NCI-H510A (cell line): Measurements from ENCODE around the gene OSBPL10.
"Not testable (repeated sequence)": the region's sequence is repeated elsewhere in the genome, so short reads cannot be mapped to it uniquely, and the experiment has no call there.

Experiments used
- DNase-seq: peaks from one replicate; lab custom pipeline; 2025; lab: John Stamatoyannopoulos, UW

OSBPL10 gene

DNA sequence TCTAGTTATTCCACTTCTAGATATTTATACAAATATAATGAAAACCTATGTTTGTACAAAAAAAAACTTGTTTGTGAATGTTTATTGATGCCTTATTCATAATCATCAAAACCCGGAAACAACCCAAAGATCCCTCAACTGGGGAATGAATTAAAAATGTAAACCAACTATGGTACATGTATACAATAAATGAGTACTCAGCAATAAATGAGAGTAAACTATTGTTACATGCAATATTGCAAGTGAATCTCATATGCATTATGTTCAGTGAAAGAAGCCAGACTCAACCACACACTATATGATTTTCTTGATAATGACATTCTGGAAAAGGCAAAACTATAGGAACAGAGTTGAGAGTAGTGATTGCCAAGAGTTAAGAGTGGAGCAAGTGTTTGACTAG, 12.8 kb upstream of the OSBPL10 start:
- no peak for DNase-seq

DNA sequence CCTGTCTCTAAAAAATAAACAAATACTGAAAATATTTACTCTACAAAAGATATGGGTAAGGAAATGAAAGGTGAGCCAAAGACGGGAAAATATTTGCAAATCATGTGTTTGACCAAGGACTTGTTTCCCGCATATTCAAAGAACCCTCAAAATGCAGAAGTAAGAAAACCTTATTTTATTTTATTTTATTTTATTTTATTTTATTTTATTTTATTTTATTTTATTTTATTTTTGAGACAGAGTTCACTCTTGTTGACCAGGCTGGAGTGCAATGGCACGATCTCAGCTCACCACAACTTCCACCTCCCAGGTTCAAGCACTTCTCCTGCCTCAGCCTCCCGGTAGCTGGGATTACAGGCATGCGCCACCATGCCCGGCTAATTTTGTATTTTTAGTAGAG, 11.9 kb upstream of the OSBPL10 start:
- DNase-seq: not testable (repeated sequence)

DNA sequence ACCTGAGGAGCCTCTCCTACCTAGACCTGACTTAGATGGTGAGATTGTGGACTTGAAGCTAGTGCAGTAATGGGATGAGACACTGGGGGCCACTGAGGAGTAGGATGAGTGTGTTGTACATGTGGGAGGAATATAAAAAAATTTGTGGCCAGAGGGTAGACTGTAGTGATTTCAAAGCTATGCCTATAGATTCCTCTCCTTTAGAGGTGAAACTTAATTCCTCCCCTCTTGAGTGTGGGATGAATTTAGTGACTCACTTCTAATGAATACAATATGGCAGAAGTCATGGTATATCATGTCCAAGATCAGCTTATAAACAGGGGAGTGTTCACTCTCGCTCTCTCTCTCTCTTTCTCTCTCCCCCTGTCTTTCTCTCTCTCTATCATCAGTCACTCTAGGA, 7.2 kb upstream of the OSBPL10 start:
- no peak for DNase-seq

DNA sequence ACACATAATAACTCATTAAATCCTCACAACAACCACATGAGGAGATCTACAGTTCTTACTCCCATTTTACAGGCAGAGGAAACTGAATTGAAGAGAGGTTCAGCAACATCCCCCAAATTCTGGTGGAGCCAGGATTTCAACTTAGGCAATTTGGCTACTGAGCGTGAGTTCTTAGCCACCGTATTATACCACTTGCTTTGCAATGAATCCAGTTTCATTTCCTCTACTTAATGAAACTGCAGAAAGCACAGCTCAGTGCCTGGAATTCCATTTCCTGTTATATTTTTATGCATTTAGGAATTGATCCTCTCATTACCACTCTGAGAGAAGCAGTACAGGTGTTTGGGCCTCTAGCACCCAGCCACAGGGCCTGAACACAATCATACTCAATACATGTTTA, 4.8 kb upstream of the OSBPL10 start:
- DNase-seq: no peak

DNA sequence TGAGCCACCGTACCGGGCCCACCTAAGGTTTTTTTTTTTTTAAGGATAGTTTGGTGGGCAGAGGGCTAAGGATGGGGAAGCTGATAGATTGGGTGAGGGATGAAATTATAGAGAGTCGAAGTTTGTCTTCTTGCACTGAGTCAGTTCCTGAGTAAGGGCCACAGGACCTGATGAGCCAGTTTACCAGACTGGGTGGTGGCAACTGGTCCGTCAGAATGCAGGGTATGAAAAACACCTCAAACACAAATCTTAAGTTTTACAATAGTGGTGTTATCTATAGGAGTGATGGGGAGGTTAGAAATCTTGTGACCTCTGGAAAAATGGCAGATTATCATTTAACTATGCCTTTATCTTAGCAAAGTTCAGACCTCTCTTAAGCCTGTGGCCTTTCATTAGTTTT, 3.3 kb upstream of the OSBPL10 start:
- DNase-seq: no peak

DNA sequence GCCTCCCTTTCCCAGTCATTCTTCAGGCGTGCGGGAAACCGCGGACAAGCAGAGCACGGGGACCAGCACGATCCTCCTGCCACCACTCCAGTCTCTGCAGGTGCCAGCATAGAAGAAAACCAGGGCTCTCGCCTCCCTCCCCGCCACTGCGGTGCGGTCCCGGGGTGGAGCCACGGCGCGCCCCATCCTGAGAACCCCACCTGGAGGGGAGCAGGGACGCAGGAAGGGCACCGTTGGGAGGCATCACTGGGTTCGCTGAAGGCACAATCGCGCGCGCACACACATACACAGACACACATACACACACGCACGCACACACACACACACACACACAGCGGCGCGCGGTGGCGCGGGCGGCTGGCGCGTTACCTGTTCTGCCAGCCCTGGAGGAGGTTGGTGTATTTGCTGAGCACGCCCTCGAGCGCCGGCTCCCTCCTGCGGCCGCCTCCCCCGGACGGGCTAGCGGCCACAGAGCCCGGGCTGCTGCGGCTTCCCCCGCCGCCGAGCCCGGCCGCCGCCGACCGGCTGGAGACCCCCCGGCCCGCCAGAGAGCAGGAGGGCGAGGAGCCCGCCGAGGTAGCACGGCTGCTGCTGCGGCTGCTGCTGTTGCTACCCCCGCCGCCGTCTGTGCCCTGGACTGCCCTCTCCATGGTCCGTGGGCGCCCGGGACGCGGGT, 394 bp downstream of the OSBPL10 start:
- DNase-seq: peak; percentile 41

DNA sequence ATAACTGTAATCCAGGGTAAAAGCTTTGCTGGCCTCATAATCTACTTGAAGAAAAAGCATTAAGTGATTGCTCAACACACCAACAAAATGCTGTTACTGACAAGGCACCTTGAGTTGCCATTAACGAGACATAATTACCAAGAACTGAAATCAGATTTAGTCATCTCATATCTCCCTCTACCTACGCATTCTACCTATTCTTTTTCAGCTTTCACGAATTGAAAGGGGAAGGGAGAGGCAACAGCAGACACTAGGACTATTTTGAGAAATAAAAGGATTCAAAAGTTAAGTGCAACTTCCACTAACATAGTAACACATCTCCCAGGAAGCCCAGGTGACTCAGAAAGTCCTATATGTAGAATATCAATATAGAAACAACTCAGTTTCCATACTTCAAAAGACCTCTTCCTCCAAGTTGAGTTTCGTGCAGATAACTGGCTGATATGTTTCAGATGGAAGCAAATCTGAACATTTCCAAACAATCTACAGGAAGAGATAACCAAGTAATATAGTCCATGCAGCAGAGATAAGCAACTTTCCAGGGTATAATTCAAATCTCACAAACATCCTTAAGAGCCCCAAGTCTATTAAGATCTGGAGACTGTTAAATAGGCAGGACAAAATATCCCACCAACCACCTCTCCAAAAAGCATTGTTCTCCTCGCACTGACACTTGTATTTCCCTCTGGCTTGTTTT, 1.9 kb downstream of the OSBPL10 start:
- DNase-seq: no peak

DNA sequence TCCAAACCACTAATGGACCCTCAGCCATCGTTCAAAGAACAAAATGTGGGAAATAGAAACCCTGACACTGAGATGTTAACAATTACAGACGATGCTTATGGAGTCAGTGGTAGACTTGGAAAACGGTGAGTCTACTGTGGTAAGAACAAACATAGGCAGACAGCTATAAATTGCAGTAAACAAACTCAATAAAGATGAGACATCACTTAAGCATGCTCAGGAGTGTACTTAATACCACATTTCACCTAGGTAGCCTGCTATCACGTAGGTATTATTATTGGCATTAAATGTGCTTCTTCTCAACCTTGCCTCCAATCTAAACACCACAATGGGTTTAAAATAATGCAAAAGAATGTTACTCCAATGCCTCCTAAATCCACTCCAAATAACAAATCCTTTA, 2.5 kb downstream of the OSBPL10 start:
- no peak for DNase-seq

DNA sequence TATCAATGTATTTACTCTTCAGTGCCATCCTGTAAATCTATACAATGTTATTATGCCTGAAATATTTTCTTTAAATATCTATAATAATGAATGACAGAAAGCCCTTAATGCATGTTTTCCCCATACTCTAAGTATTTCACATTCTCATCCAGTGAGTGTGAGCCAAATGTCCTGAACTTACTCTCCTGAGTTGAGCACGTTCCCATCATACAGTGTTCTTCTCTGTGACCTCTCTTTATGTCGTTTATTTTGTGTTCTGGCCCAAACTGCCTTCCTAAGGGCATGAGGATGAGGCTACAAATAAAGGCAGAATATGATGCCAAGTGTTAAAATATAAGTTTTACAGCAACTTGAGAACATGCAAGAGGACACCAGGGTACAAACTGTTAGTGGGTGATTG, 3.3 kb downstream of the OSBPL10 start:
- DNase-seq: no peak

DNA sequence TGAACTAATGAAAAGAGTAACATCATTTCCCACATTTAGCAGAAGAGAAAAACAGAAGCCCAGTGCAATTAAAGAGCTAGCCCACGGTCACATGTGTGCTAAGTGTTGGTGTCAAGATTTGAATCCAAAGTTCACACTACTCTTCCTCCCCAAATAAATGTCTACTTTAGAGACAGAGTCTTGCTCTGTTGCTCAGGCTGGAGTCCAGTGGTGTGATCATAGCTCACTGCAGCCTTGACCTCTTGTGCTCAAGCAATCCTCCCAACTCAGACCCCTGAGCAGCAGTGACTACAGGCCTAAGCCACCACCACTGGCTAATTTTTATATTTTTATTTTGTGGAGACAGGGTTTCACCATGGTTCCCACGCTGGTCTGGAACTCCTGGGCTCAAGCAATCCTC, 4.8 kb downstream of the OSBPL10 start:
- DNase-seq: no peak

DNA sequence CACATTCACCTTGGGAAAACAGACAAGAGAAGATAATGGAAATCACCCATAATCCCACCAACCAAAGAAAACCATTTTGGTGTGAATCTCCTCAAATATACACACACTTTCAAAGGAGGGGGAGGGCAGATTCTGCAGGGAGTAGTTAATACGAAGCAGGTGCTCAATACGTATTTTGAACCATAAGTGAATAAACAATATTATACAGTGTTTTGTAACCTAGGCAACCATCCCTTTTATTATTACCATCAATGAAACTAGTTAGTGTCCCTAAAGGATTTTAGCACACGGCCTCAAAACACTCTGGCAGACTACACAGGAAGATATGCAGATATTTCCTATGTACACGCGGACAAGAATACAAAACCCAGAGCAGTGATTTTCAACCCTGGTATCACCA, 6.1 kb downstream of the OSBPL10 start:
- no peak for DNase-seq

DNA sequence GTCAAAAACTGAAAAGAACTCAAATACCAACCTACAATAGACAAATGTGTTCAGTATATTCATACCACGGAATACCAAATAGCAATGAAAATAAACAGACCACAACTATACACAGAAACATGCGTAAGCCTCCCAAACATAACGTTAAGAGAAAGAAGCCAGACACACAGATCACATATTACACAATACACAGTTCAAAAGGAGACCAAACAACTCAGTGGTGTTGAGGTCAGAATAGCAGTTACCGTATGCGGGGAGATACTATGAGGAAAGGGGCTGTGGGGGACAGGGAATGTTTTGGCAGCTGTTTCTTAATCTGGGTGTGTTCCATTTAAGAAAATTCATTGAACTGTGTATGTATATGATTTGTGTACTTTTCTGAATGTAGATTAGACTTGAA, 6.6 kb downstream of the OSBPL10 start:
- no peak for DNase-seq

DNA sequence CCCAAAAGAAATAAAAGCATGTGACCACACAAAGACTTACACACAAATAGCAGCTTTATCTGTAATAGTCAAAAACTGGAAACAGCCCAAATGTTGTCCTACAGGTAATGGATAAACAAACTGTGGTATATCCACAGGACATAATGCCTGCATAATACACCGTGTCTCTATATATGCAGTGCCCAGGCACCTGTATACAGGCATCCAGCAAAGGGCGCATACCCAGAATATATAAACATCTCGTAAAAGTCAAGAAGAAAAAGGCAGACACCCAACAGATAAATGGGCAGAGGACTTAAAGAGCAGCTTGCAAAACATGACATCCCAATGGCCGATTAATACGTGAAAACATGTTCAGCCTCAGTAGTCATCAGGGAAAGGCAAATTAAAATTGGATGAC, 7.2 kb downstream of the OSBPL10 start:
- no peak for DNase-seq

DNA sequence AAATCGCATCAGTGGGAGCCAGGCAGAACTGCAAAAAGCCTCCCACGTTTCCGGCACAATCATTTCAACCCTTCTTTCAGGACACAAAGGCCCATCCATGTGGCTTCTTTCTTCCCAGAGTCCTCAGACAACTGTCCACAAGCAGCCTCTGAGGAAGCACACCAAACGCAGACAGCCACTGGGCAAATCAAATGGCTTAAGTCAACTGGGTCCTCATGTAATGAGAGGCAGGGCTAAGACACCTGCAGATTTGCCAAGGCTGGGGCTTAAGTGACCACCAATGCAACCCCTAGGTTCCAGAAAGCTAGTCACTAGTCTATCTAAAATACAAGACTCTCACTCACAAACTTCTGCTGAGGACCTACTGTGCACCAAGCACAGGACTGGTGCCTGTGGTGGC, 8.0 kb downstream of the OSBPL10 start:
- DNase-seq: no peak

DNA sequence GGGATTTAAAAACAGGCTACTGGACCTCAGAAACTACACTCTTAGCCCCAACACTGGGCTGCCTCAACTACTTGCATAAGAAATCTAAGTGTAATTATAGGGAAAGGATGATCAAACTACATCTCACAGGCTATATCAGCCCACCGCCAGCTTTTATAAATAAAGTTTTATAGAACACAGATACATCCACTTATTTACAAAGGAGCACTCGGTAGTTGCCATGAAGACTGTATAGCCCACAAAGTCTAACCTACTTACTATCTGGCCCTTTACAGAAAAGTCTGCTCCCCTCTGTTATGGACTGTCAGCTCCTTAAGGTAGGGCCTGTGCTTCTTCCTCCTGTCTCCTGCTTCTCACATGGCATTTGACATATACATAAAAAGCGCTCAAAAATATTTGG, 9.5 kb downstream of the OSBPL10 start:
- DNase-seq: no peak

DNA sequence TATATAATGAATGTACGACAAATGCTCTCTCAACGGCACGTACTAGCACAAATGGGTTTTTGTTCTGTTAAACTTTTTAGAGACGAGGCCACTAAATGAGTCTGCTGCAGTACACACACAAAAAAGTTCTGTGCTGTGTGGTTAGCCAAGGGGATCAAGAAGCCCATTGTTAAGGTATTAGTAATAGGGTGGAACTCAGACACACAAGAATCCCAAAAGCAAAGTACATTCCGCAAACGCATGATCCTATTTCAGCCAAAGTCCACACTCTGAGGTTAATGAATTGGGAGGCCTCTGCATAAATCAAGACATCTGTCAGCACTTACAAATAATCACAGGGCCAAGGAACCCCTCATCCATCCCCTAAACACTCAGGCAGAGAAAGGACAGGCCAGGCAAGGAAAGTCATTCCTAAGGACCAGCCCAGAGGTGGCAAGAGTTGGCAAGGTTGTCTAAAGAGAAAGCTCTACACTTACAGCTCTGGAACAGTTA, 12.1 kb downstream of the OSBPL10 start:
- no peak for DNase-seq

DNA sequence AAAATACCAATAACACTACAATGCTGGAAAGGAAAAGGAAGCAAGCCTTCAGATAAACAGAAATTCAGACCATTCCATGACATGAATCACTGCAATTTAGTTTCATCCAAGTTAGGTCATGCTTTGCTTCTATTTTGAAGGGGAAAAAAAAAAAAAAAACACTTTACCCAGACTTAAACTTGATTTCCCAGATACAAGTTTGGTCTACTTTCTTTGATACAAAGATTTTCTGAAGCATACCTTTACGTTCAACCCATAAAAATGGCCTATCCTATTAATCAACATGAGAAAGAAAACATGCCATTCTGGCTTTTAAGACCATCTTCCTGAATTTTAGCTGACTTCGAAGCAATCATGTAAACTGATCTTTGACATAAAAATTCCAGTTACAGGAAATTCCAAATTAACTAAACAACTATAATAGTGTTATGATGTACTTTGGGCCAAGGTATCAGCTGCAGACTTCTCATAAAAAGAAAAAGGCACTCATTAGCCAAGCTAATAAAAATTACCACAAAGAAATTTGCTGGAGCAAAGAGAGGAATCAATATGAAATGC, 12.6 kb downstream of the OSBPL10 start:
- DNase-seq: no peak

DNA sequence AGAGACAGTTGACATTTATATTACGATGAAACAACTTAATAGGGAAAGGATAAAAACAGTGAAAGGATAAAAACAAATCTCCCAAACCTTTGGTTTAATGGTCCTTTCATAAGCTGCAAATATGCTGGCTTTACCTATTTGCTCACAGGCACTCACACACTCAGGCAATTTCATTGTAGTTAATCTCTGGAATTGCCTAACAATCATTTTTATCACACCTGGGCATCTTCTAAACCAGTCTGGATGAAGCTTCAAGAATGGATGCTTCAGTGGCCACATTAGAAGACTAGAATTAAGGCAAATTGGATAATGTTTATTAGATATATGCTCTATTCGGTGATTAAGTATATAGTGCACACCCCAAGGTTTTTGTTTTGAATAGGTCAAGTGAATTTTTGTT, 13.5 kb downstream of the OSBPL10 start:
- no peak for DNase-seq

DNA sequence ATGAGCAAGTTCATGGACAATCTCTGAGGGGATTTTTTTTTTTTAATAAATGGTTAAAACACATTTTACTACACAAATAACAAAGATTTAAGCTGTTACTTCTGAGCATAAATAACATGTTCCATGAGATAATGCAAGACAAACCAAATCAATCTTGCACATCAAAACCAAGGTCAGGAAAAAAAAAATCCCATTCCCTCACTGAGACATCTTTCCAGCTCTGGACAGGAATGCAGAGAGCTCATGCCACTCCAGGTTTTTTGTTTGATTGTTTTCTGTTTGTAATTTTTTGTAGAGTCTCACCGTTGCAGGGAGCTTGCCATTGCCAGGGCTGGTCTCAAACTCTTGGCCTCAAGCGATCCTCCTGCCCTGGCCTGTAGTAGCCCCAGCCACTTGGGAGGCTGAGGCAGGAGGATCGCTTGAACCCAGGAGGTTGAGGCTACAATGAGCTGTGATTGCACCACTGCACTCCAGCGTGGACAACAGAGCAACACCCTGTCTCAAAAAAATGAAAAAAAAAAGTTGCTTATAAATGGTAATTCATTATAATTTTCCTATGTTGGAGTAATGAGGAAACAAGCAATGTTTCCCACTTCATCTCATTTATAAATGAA, 14.0 kb downstream of the OSBPL10 start:
- DNase-seq: no peak

DNA sequence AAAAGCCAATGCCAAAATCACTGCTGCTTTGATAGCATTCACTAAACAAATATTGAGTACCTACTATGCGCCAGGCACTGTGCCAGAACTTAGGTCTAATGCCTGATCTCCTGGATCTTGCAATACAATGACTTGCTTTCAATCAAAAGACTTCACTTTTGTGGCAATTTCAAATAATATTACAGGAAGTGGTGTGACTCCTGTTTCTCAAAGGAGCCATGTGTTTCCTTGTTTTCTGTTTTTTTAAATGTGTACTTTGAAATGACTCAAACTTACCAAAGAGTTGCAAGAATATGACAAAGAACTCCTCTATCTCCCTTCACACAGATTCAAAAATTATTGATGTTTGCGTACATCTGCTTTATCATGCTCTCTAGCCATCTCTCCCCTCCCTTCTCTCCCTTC, 18.3 kb downstream of the OSBPL10 start:
- DNase-seq: no peak

DNA sequence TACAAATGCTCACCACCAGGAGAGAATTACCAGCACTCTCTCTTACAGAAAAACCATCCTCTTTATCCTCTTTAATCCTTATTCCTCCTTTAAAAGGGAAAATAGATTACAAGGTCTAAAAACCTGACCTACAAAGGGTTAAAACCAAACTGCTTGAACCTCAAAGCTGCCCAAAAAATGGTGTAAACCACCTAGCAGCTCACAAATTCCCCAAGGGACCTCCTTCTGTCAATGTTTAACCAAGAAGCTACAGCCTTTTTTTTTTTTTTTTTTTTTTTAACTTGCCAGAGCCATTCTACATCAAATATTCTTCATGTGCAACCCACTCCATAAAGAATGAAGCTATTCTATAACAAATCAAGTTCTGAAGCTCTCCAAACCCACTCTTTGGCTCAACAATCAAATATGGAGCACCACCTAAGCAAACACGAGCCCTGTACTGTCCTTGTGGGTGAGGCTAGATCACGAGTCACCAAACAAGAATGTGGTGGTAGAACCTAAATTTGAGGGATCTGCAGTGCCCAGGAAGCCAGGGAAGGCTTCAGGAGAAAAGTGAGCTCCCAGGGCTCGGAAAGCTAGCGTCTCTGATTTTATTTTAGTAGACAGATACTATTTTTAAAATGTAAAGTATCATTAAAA, 20.1 kb downstream of the OSBPL10 start:
- DNase-seq: no peak

DNA sequence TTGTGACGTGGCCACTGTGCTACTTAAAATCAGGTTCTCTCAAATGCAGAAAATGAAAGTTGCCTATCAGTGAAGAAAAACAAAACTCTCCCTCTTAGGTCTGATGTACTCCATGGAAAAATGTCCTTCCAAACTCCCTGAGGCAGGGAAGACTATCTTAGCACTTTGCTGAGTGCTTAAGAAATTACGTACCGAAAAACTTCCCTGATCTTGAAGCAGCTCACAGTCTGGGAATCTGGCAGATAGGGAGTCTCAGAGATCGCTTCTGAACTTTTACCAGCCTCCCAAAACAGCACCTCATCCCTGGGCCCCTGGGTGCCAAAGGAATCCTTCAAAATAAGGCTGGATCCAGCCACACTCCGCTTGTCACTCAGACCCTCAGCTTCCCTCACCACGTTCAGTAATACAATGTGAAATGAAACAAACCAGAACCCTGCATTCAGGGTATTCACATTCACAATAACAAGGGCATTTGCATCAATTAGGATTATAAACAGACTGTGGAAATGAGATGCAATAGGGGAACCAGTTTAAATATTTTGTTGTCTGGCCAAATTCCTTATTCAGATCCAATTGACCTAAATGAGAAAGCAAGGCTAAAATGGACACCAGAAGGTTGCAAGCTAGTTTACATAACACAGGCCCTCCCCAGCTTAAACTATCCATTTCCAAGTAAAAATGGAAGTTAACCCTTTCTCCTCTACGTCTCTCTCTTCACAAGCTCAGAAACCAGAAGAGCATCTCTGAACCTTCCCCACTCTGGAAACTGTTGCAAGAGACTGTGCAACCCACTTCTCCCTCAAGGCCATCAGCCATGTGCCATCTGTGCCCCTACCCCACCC, 20.9 kb downstream of the OSBPL10 start:
- no peak for DNase-seq
